Mesothelial cell of epicardium (in vitro differentiated cells): ENCODE data around the gene ZNF507. TPM values are rescaled to one million over a fixed set of nuclear protein-coding genes. Genes with fewer than 3 reads are reported as not detected.

ENCODE experiments used
- DNase-seq, 2 experiments: peaks; one replicate each; pipeline ENCODE4 v3.0.0; 2021; ENCODE audit warnings: low spot score in 2 of 2; ENCODE audit not compliant: unreplicated experiment in 2 of 2
- H3K27ac Mint-ChIP-seq: 2 replicates; pipeline ENCODE4 v1.8.0; 2021; ENCODE audit warnings: mixed read lengths
- H3K27me3 Mint-ChIP-seq: 2 replicates; pipeline ENCODE4 v1.8.0; 2021; ENCODE audit warnings: low read depth, mixed read lengths
- H3K36me3 Mint-ChIP-seq: 2 replicates; pipeline ENCODE4 v1.8.0; 2021; ENCODE audit warnings: mixed read lengths
- H3K4me1 Mint-ChIP-seq: 2 replicates; pipeline ENCODE4 v1.8.0; 2021; ENCODE audit warnings: mixed read lengths
- H3K4me3 Mint-ChIP-seq: 2 replicates; pipeline ENCODE4 v1.8.0; 2021; ENCODE audit warnings: mild to moderate bottlenecking, moderate library complexity, mixed read lengths
- H3K9me3 Mint-ChIP-seq: 2 replicates; pipeline ENCODE4 v1.8.0; 2021; ENCODE audit warnings: mixed read lengths
- CTCF ChIP-seq: fragments of 200-600 bp; sonication (generic); IDR thresholded peaks from one replicate; pipeline ENCODE4 v1.5.0; 2021; ENCODE audit warnings: antibody characterized with exemption; ENCODE audit not compliant: unreplicated experiment
- total RNA-seq: library from RNA; stranded (reverse); gene quantifications from 3 replicates; pipeline ENCODE4 v1.2.1, GENCODE V29; 2021

ZNF507 gene
- total RNA-seq, 1 donor from 2014 or later: 33.6 TPM

GRCh38 chr19:32308431-32309077 lies 36.9 kb upstream of the ZNF507 start:
- Mint-ChIP-seq H3K27me3 (peaks cover 24% of the 10 kb centered on the region), H3K9me3 (peaks cover 1% of the 10 kb centered on the region), H3K36me3 (no peaks in the 10 kb centered on the region), H3K4me1 (no peaks in the 10 kb centered on the region), H3K27ac (no peak overlapping the region), H3K4me3 (no peak overlapping the region)
- DNase-seq: no peak
- TF ChIP-seq CTCF: no peak

GRCh38 chr19:32309711-32310390 lies 35.6 kb upstream of the ZNF507 start:
- Mint-ChIP-seq H3K27ac (no peak overlapping the region), H3K27me3 (peaks cover 23% of the 10 kb centered on the region), H3K4me3 (no peak overlapping the region), H3K4me1 (no peaks in the 10 kb centered on the region), H3K36me3 (no peaks in the 10 kb centered on the region), H3K9me3 (no peaks in the 10 kb centered on the region)
- TF ChIP-seq CTCF: no peak
- DNase-seq: no peak

- Mint-ChIP-seq H3K27ac (no peak overlapping the region), H3K36me3 (no peaks in the 10 kb centered on the region), H3K9me3 (no peaks in the 10 kb centered on the region), H3K4me1 (no peaks in the 10 kb centered on the region), H3K4me3 (no peak overlapping the region), H3K27me3 (peaks cover 23% of the 10 kb centered on the region)
- no peak for TF ChIP-seq CTCF
- DNase-seq: no peak
These were observed 34.0 kb upstream of the ZNF507 start for GRCh38 chr19:32311371-32311770.

GRCh38 chr19:32313569-32314265 lies 31.7 kb upstream of the ZNF507 start:
- no peak for TF ChIP-seq CTCF
- Mint-ChIP-seq H3K4me1 (peaks cover 2% of the 10 kb centered on the region), H3K9me3 (no peaks in the 10 kb centered on the region), H3K4me3 (no peak overlapping the region), H3K27ac (no peak overlapping the region), H3K36me3 (no peaks in the 10 kb centered on the region), H3K27me3 (peaks cover 23% of the 10 kb centered on the region)
- DNase-seq: no peak

GRCh38 chr19:32316034-32316433 lies 29.4 kb upstream of the ZNF507 start:
- H3K9me3 Mint-ChIP-seq: no peaks in the 10 kb centered on the region
- no peak for TF ChIP-seq CTCF
- H3K4me3 Mint-ChIP-seq: no peak overlapping the region
- H3K27ac Mint-ChIP-seq: no peak overlapping the region
- H3K27me3 Mint-ChIP-seq: peaks cover 13% of the 10 kb centered on the region
- H3K36me3 Mint-ChIP-seq: no peaks in the 10 kb centered on the region
- peaks cover 8% of the 10 kb centered on the region for H3K4me1 Mint-ChIP-seq
- no peak for DNase-seq
